Natural killer cell (primary cell): ENCODE results near the gene MET. TPM values are rescaled to one million over a fixed set of nuclear protein-coding genes. Genes with fewer than 3 reads are reported as not detected.

Experiments
- ATAC-seq, 3 donors: fragments of 150-1000 bp in 2 of 3; fragments of 200-7000 bp in 1 of 3; cut with Tn5 transposase; 1 replicate in 1 of 3; 2 replicates in 2 of 3; pipeline ENCODE4 v1.10.0; 2021; ENCODE audit warnings: mild to moderate bottlenecking in 2 of 3, moderate library complexity in 2 of 3
- DNase-seq, 2 donors: peaks; one replicate each; pipeline versions ENCODE4 v3.0.0 to v3.0.0-alpha.2; 2013 to 2021; ENCODE audit warnings: mixed read lengths in 1 of 2
- H3K27ac ChIP-seq: one replicate; pipeline ENCODE4 v1.5.1; 2013; ENCODE audit warnings: mild to moderate bottlenecking, low read length
- H3K27me3 ChIP-seq: one replicate; pipeline ENCODE4 v1.6.1; 2013; ENCODE audit warnings: low read length; ENCODE audit not compliant: control insufficient read depth, insufficient read depth
- H3K36me3 ChIP-seq: one replicate; pipeline ENCODE4 v1.6.1; 2013; ENCODE audit warnings: low read length; ENCODE audit not compliant: control insufficient read depth, insufficient read depth
- H3K4me1 ChIP-seq: one replicate; pipeline ENCODE4 v1.6.1; 2013; ENCODE audit warnings: low read length; ENCODE audit not compliant: control insufficient read depth, insufficient read depth
- H3K4me3 ChIP-seq: one replicate; pipeline ENCODE4 v1.5.1; 2013; ENCODE audit warnings: low read length
- H3K9me3 ChIP-seq: one replicate; pipeline ENCODE4 v1.6.1; 2013; ENCODE audit warnings: low read length; ENCODE audit not compliant: control insufficient read depth, insufficient read depth
- H3K27ac Mint-ChIP-seq, 2 donors: one replicate each; pipeline ENCODE4 v1.8.0; 2022; ENCODE audit warnings: mild to moderate bottlenecking in 2 of 2, mixed read lengths in 2 of 2, moderate library complexity in 1 of 2
- H3K27me3 Mint-ChIP-seq, 2 donors: one replicate each; pipeline ENCODE4 v1.8.0; 2022; ENCODE audit warnings: low read depth in 2 of 2, mixed read lengths in 2 of 2
- H3K36me3 Mint-ChIP-seq: one replicate; pipeline ENCODE4 v1.8.0; 2022; ENCODE audit warnings: mixed read lengths
- H3K4me1 Mint-ChIP-seq, 2 donors: one replicate each; pipeline ENCODE4 v1.8.0; 2022; ENCODE audit warnings: mixed read lengths in 2 of 2
- H3K4me3 Mint-ChIP-seq: one replicate; pipeline ENCODE4 v1.8.0; 2022; ENCODE audit warnings: mild to moderate bottlenecking, moderate library complexity, mixed read lengths
- H3K9me3 Mint-ChIP-seq, 2 donors: one replicate each; pipeline ENCODE4 v1.8.0; 2022; ENCODE audit warnings: mixed read lengths in 2 of 2
- WGBS: methylation state at CpG from one replicate; pipeline ENCODE4 v1.1.7; 2013; ENCODE audit warnings: missing lambda C conversion rate; ENCODE audit not compliant: insufficient coverage; 5-methylcytosine and 5-hydroxymethylcytosine counted together
- intact Hi-C: fragments of 100-400 bp; cut with micrococcal nuclease; formaldehyde crosslinking; loops from one replicate; pipeline ENCODE4 v1.14.2; 2022
- total RNA-seq, 4 donors: library from RNA; stranded (reverse); fragments of 120-200 nt in 1 of 4; gene quantifications; one replicate each; pipeline versions ENCODE4 v1.2.3 to v1.2.4, GENCODE V29; 2013 to 2022
- TF ChIP-seq, protein P1 (sequence below): fragments of 200-600 bp; IDR thresholded peaks from one replicate; pipeline ENCODE4 v1.8.0; 2022; ENCODE audit warnings: antibody characterized with exemption

Gene MET
- under 1 TPM in 1 of 3 donors, not detected in 2; 0.16 TPM for total RNA-seq
- 0.07 TPM for total RNA-seq (2013)

GRCh38 chr7:116671681-116672595 lies at the start of gene MET:
MET (plus strand) TSS chr7:116672196; CDS start chr7:116699085, 26,889 bp downstream.
- Histone ChIP-seq H3K36me3 (no peaks in the 10 kb centered on the region), H3K27ac (no peak within 1 kb of the TSS), H3K4me3 (peak within 1 kb of the TSS; percentile 14), H3K27me3 (peaks cover 12% of the 10 kb centered on the region), H3K4me1 (peaks cover 4% of the 10 kb centered on the region), H3K9me3 (no peaks in the 10 kb centered on the region)
- no peaks in the 10 kb centered on the region for H3K36me3 Mint-ChIP-seq
- intact Hi-C loops: no loop called here
- peak; percentile 64 to 66 (median 64) for ATAC-seq
- TF ChIP-seq, protein P1, sequence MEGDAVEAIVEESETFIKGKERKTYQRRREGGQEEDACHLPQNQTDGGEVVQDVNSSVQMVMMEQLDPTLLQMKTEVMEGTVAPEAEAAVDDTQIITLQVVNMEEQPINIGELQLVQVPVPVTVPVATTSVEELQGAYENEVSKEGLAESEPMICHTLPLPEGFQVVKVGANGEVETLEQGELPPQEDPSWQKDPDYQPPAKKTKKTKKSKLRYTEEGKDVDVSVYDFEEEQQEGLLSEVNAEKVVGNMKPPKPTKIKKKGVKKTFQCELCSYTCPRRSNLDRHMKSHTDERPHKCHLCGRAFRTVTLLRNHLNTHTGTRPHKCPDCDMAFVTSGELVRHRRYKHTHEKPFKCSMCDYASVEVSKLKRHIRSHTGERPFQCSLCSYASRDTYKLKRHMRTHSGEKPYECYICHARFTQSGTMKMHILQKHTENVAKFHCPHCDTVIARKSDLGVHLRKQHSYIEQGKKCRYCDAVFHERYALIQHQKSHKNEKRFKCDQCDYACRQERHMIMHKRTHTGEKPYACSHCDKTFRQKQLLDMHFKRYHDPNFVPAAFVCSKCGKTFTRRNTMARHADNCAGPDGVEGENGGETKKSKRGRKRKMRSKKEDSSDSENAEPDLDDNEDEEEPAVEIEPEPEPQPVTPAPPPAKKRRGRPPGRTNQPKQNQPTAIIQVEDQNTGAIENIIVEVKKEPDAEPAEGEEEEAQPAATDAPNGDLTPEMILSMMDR: no peak
- H3K27me3 Mint-ChIP-seq: peaks cover 15 to 47% of the 10 kb centered on the region in 2 donors
- WGBS: under 1% methylated on average over 101 of the region's 101 CpGs
- H3K4me1 Mint-ChIP-seq: peaks cover 0 to 5% of the 10 kb centered on the region in 2 donors
- H3K9me3 Mint-ChIP-seq: no peaks in the 10 kb centered on the region
- DNase-seq: peak; percentile 9 to 17
- no peak within 1 kb of the TSS for H3K27ac Mint-ChIP-seq
- H3K4me3 Mint-ChIP-seq: peak within 1 kb of the TSS; percentile 58

DNA sequence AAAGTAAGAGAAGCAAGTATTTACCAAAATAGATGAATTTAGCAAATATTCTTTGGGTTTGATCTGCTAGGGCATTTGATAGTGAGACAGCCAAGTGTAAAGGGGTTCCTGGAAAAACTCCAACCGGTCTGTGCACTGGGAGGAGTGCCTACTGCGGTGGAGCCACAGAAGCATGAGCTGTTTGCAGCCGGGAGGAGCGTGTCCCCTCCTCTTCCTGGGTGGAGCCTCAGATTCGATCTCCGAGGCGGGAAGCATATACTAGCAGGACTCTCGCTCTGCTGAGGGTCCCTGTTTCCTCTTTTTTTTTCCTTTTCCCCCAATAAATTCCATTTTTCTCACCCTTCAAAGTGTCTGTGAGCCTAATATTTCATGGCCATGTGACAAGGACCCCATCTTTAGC lies 45.1 kb upstream of the MET start:
- Histone ChIP-seq H3K9me3 (no peaks in the 10 kb centered on the region), H3K27ac (no peak overlapping the region), H3K4me3 (no peak overlapping the region), H3K4me1 (no peaks in the 10 kb centered on the region), H3K27me3 (no peaks in the 10 kb centered on the region), H3K36me3 (no peaks in the 10 kb centered on the region)
- H3K27me3 Mint-ChIP-seq: peaks cover 15 to 19% of the 10 kb centered on the region in 2 donors
- TF ChIP-seq, protein P1: no peak
- H3K27ac Mint-ChIP-seq: no peak overlapping the region
- H3K4me1 Mint-ChIP-seq: no peaks in the 10 kb centered on the region
- no peaks in the 10 kb centered on the region for H3K36me3 Mint-ChIP-seq
- no peak for ATAC-seq
- intact Hi-C loops: no loop called here
- DNase-seq: no peak
- no peak overlapping the region for H3K4me3 Mint-ChIP-seq
- H3K9me3 Mint-ChIP-seq: no peaks in the 10 kb centered on the region
- 89% methylated on average over 8 of the region's 8 CpGs for WGBS

GRCh38 chr7:116629051-116629463 lies 42.9 kb upstream of the MET start:
- Mint-ChIP-seq H3K27ac (no peak overlapping the region), H3K4me3 (no peak overlapping the region), H3K9me3 (no peaks in the 10 kb centered on the region), H3K27me3 (peaks cover 11 to 19% of the 10 kb centered on the region in 2 donors), H3K36me3 (no peaks in the 10 kb centered on the region), H3K4me1 (no peaks in the 10 kb centered on the region)
- TF ChIP-seq, protein P1: no peak
- Histone ChIP-seq H3K4me1 (no peaks in the 10 kb centered on the region), H3K36me3 (no peaks in the 10 kb centered on the region), H3K4me3 (no peak overlapping the region), H3K9me3 (no peaks in the 10 kb centered on the region), H3K27ac (no peak overlapping the region), H3K27me3 (no peaks in the 10 kb centered on the region)
- intact Hi-C loops: no loop called here
- DNase-seq (no peak), ATAC-seq (no peak)
- WGBS: 84% methylated on average over 3 of the region's 3 CpGs
